Motor neuron (in vitro differentiated cells): Measurements from ENCODE around the gene MESP1. TPM values are rescaled to one million over a fixed set of nuclear protein-coding genes. Genes with fewer than 3 reads are reported as not detected.

ENCODE experiments used
- ATAC-seq, 8 experiments: fragments of 200-7000 bp; cut with Tn5 transposase; replicated peaks in 6 of 8; 2 replicates each; pipeline ENCODE4 v1.8.0; 2021; ENCODE audit warnings: mild to moderate bottlenecking in 8 of 8, moderate library complexity in 8 of 8
- H3K27ac ChIP-seq, 2 donors: fragments of 250-450 bp; sonication (Bioruptor Pico); 2 replicates each; pipeline ENCODE4 v1.9.0; 2021; ENCODE audit warnings: antibody characterized with exemption in 2 of 2, mild to moderate bottlenecking in 2 of 2, moderate library complexity in 1 of 2
- H3K4me1 ChIP-seq, 2 donors: fragments of 250-450 bp; sonication (Bioruptor Pico); replicated peaks in 1 of 2; 2 replicates each; pipeline ENCODE4 v1.6.1; 2021; ENCODE audit warnings: antibody characterized with exemption in 2 of 2, mild to moderate bottlenecking in 2 of 2, moderate library complexity in 1 of 2
- H3K4me3 ChIP-seq, 5 donors: fragments of 250-450 bp; sonication (Bioruptor Pico); 2 replicates each; pipeline ENCODE4 v1.9.0; 2021; ENCODE audit warnings: antibody characterized with exemption in 5 of 5, mild to moderate bottlenecking in 5 of 5, moderate library complexity in 4 of 5
- WGBS, 10 experiments: fragments of 450-650 bp; shearing (Covaris generic); methylation state at CpG; one replicate each; pipeline ENCODE4 v1.0.0; 2022; 5-methylcytosine and 5-hydroxymethylcytosine counted together
- in situ Hi-C, 9 experiments: fragments of 400-800 bp; cut with MboI; loops; one replicate each; pipeline ENCODE4 v1.15.0; 2021; ENCODE audit warnings: low sequenced_read_pairs in 9 of 9, low pct_unique_long_range_greater_than_20kb in 2 of 9; ENCODE audit not compliant: unreplicated experiment in 9 of 9
- total RNA-seq, 8 experiments: library from RNA; unstranded; fragments of 300-600 nt; gene quantifications; 2 replicates each; pipeline versions ENCODE4 v1.2.3 to v1.2.4, GENCODE V29; 2022

MESP1 gene
- total RNA-seq, 8 experiments from 2014 or later, result 0.08 to 2.7 (median 1.3) TPM

GRCh38 chr15:89749526-89749925 lies 1.5 kb downstream of the MESP1 start:
- in situ Hi-C loops, result no loop called here
- WGBS, 10 experiments, result 100% methylated on average over 1 of the region's 4 CpGs; no CpG with 5 or more reads in 9 of the 10 experiments

GRCh38 chr15:89749054-89749453 lies 2.0 kb downstream of the MESP1 start:
- in situ Hi-C loops, result no loop called here
- WGBS, 10 experiments, result 53 to 93% (median 80%) methylated on average over 1 to 6 of the region's 7 CpGs; no CpG with 5 or more reads in 5 of the 10 experiments
- Histone ChIP-seq H3K4me3 (no peak overlapping the region), H3K4me1 (peaks cover 0 to 2% of the 10 kb centered on the region in 2 donors), H3K27ac (no peak overlapping the region)
- no peak for ATAC-seq

More at GRCh38 chr15:89749526-89749925, 1.5 kb downstream of the MESP1 start:
- no peak for ATAC-seq
- Histone ChIP-seq H3K4me1 (peaks cover 0 to 2% of the 10 kb centered on the region in 2 donors), H3K4me3 (no peak overlapping the region), H3K27ac (no peak overlapping the region)

GRCh38 chr15:89747708-89748682 lies 3.1 kb downstream of the MESP1 start:
- ATAC-seq, result no peak
- no peak overlapping the region for H3K4me3 ChIP-seq
- in situ Hi-C loops, result no loop called here
- WGBS, 10 experiments, result 7 to 80% (median 32%) methylated on average over 3 to 12 of the region's 28 CpGs; no CpG with 5 or more reads in 2 of the 10 experiments
- H3K27ac ChIP-seq, result no peak overlapping the region
- peaks cover 0 to 2% of the 10 kb centered on the region in 2 donors for H3K4me1 ChIP-seq

GRCh38 chr15:89746386-89746780 lies 4.7 kb downstream of the MESP1 start:
- Histone ChIP-seq H3K4me3 (no peak overlapping the region), H3K4me1 (peaks cover 0 to 2% of the 10 kb centered on the region in 2 donors), H3K27ac (no peak overlapping the region)
- in situ Hi-C loops, result no loop called here
- 28 to 100% (median 37%) methylated on average over 1 to 5 of the region's 9 CpGs; no CpG with 5 or more reads in 6 of the 10 experiments for WGBS, 10 experiments
- no peak for ATAC-seq

GRCh38 chr15:89745768-89746167 lies 5.3 kb downstream of the MESP1 start:
- Histone ChIP-seq H3K4me1 (no peaks in the 10 kb centered on the region), H3K27ac (no peak overlapping the region), H3K4me3 (no peak overlapping the region)
- ATAC-seq, result no peak
- in situ Hi-C loops, result no loop called here
- whole genome bisulfite sequencing, 10 experiments, result 0 to 38% (median 20%) methylated on average over 1 of the region's 1 CpG; no CpG with 5 or more reads in 7 of the 10 experiments

- no peak overlapping the region for H3K27ac ChIP-seq
- in situ Hi-C loops, result no loop called here
- H3K4me1 ChIP-seq, result no peaks in the 10 kb centered on the region
- WGBS, 10 experiments, result 50 to 73% (median 63%) methylated on average over 2 to 6 of the region's 13 CpGs; no CpG with 5 or more reads in 7 of the 10 experiments
- ATAC-seq, result no peak
- H3K4me3 ChIP-seq, result no peak overlapping the region
These were observed 5.9 kb downstream of the MESP1 start for GRCh38 chr15:89745131-89745530.

GRCh38 chr15:89743594-89743993 lies 7.5 kb downstream of the MESP1 start:
- in situ Hi-C loops, result no loop called here
- H3K4me1 ChIP-seq, result no peaks in the 10 kb centered on the region
- no peak for ATAC-seq
- 28 to 93% (median 80%) methylated on average over 1 to 3 of the region's 8 CpGs; no CpG with 5 or more reads in 7 of the 10 experiments for WGBS, 10 experiments
- no peak overlapping the region for H3K4me3 ChIP-seq
- no peak overlapping the region for H3K27ac ChIP-seq

GRCh38 chr15:89743011-89743410 lies 8.0 kb downstream of the MESP1 start:
- no peaks in the 10 kb centered on the region for H3K4me1 ChIP-seq
- no peak overlapping the region for H3K4me3 ChIP-seq
- 47 to 74% (median 56%) methylated on average over 3 to 6 of the region's 8 CpGs; no CpG with 5 or more reads in 5 of the 10 experiments for WGBS, 10 experiments
- no peak for ATAC-seq
- in situ Hi-C loops, result no loop called here
- H3K27ac ChIP-seq, result no peak overlapping the region

GRCh38 chr15:89740137-89740536 lies 10.9 kb downstream of the MESP1 start:
- H3K4me3 ChIP-seq, result no peak overlapping the region
- peak; percentile 82 to 100 (median 90) for ATAC-seq
- no peaks in the 10 kb centered on the region for H3K4me1 ChIP-seq
- no peak overlapping the region for H3K27ac ChIP-seq
- 0 to 3% (median 1%) methylated on average over 1 to 8 of the region's 8 CpGs; no CpG with 5 or more reads in 5 of the 10 experiments for WGBS, 10 experiments
- in situ Hi-C loops, result no loop called here

- in situ Hi-C loops, result no loop called here
These were observed 15.3 kb downstream of the MESP1 start for GRCh38 chr15:89735773-89736172.

GRCh38 chr15:89732451-89733172 lies 18.4 kb downstream of the MESP1 start:
- 50 to 83% (median 61%) methylated on average over 2 to 6 of the region's 8 CpGs; no CpG with 5 or more reads in 3 of the 10 experiments for whole genome bisulfite sequencing, 10 experiments
- ATAC-seq, result no peak
- in situ Hi-C loops, result no loop called here
- H3K4me3 ChIP-seq, result no peak overlapping the region
- H3K4me1 ChIP-seq, result no peaks in the 10 kb centered on the region
- no peak overlapping the region for H3K27ac ChIP-seq

More at GRCh38 chr15:89735773-89736172, 15.3 kb downstream of the MESP1 start:
- Histone ChIP-seq H3K4me1 (no peaks in the 10 kb centered on the region), H3K4me3 (no peak overlapping the region), H3K27ac (no peak overlapping the region)
- 23 to 80% (median 47%) methylated on average over 1 to 3 of the region's 4 CpGs; no CpG with 5 or more reads in 4 of the 10 experiments for WGBS, 10 experiments
- ATAC-seq, result no peak

GRCh38 chr15:89731275-89731674 lies 19.8 kb downstream of the MESP1 start:
- in situ Hi-C loops, result no loop called here
- Histone ChIP-seq H3K27ac (no peak overlapping the region), H3K4me1 (no peaks in the 10 kb centered on the region), H3K4me3 (no peak overlapping the region)
- ATAC-seq, result no peak
- WGBS, 10 experiments, result 70 to 100% (median 80%) methylated on average over 1 to 4 of the region's 5 CpGs; no CpG with 5 or more reads in 5 of the 10 experiments

GRCh38 chr15:89728254-89728653 lies 22.8 kb downstream of the MESP1 start:
- in situ Hi-C loops, result no loop called here
- WGBS, 10 experiments, result 10 to 100% (median 33%) methylated on average over 1 to 2 of the region's 2 CpGs; no CpG with 5 or more reads in 3 of the 10 experiments
- H3K4me1 ChIP-seq, result no peaks in the 10 kb centered on the region
- no peak for ATAC-seq
- H3K4me3 ChIP-seq, result no peak overlapping the region
- no peak overlapping the region for H3K27ac ChIP-seq
